ENCODE measurements around the gene ADGRL3.
"Not testable (repeated sequence)": the region's sequence is repeated elsewhere in the genome, so short reads cannot be mapped to it uniquely, and the experiment has no call there.

Gene ADGRL3

DNA sequence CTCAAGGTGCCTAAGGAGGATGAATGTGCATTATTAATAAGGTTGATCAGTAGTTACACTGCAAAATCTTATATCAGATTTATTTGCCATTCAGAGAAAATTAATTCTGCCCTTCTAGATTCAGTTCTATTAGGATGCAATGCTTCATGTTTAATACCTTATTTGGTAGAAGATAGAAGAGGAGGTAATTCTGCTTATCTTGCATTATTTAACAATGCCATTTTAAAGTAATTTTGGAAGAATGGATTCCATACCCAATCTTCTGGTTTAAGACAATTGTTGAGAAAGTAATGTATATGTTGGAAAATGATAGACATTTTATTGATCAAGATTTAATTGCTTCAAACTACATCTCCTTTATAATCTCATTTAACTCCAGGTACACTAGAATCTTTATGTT, 360.9 kb downstream of the ADGRL3 start:
- DNase-seq: no peak

DNA sequence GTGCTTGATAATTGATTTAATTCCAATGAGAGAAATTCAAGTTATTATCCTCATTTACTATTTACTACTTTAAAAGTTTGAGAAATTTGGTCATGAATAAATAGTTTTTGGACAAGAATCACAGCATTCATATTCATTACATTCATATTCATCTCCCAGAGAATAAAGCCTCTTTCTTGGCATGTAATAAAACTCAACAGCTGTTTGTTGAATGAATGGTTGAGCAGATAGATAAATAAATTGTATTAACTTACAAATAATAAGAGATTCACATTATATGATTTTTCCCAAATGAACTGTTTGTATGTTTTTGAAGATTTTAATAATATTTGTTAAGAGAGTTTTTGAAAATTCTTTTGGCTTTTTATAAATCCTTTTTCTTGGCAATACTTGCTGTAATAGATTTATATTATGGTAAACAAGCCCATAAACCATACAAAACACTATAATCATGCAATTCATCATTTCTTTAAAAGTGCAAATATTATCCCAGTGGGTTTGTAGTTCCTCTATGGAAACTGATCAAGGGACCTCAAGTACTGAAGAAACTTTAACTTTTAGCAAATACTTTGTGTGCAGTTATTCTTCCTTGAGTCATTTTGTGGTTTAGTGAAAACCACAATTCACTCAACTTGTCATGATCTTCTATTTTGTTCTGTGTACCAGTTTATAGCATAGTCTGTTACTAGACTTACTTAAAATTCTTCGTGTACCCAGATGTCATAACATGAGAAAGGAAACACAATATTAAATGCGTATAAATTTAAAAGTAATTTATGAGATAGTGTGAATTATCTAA, 371.8 kb downstream of the ADGRL3 start:
- DNase-seq: no peak

DNA sequence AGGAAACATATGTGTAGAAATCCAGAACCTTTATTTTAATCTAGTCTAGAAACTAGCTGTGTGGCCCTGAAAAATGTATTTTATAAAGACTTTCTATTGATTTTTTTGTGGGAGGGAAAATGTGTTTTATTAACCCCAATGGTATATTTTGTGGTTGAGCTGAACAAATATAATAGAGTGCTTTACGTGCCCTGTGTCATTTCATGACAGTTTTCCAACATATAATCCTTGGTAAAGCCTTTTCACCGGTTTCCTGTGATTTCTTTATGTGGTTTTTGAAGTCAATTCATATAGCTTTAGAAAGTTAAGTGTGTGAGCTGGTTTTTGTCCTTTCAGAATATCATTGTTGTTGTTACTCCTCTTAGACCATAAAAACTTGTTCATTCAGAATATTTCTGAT, 375.7 kb downstream of the ADGRL3 start:
- no peak for DNase-seq

DNA sequence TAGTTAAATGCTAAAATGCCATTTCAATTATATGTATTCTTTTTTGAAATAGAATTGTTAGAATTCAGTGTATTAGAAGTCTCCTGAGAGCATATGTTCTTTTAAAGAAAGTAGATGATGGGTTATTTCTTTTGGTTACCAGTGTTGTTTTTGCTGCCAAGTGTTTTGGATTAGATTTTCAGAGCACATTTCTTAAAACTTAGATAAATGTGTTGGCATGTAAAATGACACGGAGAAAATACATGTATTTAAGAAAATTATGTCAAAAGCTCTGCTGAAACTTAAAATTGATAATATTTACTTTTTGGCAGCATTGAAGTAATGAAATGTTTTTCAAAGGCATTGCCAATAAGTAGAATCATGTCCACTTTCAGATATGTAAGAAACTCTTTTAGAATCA, 379.7 kb downstream of the ADGRL3 start:
- no peak for DNase-seq

- no peak for DNase-seq
Observed at GRCh38 chr4:61580721-61581377, 380.7 kb downstream of the ADGRL3 start.

DNA sequence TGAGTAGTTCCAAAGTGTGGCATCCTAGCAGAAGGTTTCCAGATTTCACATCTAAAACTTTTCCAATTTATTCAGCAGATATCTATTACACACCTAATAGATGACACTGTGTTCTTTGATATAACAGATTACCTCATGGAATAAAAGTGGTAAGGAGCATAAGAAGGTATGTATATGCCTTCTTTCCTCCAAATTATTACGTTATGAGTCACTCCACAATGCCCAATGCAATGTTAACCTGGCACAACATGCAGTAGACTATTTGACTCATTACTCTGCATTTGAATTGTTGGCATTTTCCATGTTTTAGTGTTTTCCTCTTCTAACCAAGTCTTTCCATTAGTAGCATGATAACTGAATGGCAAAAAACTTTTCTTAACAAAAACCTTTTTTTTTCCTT, 383.6 kb downstream of the ADGRL3 start:
- no peak for DNase-seq

GRCh38 chr4:61588621-61589402, 388.7 kb downstream of the ADGRL3 start:
- DNase-seq: no peak

- no peak for DNase-seq
Observed at GRCh38 chr4:61590881-61591280, 390.8 kb downstream of the ADGRL3 start.

DNA sequence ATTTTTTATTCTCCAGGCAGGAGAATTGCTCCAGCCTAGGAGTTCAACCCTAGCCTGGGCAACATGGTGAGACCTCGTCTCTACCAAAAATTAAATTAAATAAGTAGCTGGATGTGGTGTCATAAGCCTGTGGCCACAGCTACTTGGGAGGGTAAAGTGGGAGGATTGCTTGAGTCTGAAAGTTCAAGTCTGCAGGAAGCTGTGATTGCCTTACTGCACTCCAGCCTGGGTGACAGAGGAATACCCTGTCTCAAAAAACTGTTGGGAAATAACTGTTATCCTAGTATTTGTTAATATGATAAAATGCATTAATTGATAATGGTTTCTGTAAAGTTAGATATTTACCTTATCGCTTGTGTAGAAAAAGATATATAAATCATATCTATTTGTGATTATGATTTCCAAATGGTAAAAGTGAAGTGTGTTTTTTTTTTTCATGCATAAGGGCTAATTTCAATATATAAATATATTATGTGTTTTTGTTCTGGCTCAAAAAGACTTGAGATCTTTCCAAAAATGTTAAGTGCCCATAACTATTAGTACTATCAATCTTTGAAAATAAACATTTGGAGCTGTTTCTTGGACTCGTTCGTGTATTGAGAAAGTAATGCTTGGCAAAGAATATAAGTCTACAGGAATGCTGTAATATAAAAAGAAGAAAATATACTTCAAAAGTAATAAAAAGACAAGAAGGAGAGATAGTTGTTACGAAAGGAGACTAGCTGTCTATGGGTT, 396.6 kb downstream of the ADGRL3 start:
- DNase-seq: no peak

DNA sequence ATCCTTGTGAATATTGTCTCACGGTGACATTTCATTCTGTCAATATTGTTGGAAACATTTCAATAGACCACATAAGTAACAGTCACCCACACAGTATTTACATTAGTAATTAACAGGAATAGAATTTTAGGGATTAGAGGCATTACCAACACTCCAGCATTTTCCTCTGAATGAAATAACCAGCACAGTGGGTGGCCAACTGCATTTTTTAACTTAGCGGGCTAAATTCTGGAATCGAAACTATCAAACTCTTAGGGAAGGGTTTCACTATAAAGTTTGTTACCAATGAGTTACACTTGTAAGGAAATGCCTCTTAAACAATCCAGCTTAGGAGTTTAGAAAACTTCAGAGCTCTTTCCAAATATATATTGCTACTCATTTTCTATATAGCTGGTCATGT, 403.0 kb downstream of the ADGRL3 start:
- DNase-seq: no peak

DNA sequence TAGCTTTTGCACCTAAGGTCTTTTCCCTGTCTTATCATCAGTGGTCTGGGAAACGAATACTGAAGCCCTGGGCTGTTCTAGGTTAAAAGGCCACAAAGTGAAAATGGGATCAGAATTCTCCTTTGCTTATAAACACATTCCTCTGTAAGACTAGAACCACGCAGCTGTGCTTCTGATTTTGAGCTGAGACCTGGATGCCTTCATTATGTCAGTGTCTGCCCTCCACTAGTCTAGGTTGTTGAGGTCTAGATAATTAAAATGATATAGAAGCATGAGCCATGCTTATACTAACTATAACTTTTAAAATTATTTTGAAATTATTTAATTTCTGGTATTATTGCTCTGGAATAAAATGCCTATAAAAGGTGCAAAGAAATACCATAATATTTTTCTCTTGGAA, 403.9 kb downstream of the ADGRL3 start:
- no peak for DNase-seq

GRCh38 chr4:61605984-61606383, 405.9 kb downstream of the ADGRL3 start:
- no peak for DNase-seq

GRCh38 chr4:61614231-61614630, 414.1 kb downstream of the ADGRL3 start:
- DNase-seq: no peak

- no peak for DNase-seq
Observed at GRCh38 chr4:61619528-61619927, 419.4 kb downstream of the ADGRL3 start.

DNA sequence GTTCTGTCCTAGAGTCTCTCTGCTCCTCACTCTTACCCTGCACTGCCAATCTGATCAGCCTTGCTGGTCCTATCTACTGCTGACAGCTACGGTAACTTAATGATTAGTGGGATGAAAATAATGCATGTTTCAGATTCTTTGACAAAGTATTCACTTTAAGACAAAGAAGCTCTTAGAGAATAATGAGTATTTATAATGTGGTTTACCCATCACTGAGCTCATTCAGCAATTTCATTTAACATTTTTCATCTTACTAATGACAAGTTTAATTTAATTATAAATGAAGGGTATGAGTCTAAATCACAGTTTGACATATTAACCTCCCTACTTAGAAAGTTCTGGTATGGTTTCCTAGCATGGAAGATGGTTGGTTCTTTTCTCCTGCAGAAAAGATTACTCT, 428.2 kb downstream of the ADGRL3 start:
- DNase-seq: no peak

DNA sequence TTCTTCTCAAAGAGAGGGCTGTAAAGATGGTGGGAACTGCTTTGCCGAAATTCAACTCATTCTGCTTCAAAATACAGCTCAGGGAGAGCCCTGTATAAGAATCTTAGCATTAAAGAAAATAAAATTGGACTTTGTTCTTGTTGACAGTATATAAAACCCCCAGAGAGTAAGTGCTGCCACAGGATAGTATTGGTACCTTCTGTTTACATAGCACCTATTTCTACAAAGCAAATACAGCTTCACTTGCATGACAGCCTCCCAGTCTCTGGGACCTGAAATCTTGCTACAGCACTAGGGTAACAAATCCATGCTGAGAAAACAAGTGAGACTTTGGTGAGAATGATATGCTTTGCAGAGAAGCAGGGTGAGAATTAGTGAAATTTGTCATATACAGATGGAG, 428.6 kb downstream of the ADGRL3 start:
- DNase-seq: no peak

DNA sequence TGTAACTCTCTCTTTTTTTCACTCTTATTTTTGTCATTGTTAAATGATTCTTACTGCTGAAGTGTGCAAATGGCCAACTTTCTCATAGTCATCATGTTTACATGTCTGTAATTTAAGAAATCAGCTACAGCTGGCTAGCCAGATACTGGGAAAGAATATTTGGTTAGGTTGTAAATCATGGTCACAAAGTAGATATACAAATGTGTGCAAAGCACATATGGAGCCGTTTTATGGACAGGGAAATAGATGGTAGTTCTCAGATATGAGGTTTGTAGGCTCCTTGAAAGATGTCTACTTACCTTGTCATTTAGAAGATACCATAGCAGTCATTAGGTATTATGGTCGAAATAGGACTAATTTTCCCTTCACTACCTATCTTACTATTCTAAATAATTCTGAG, 430.4 kb downstream of the ADGRL3 start:
- no peak for DNase-seq

- DNase-seq: no peak
Observed at GRCh38 chr4:61638591-61638990, 438.5 kb downstream of the ADGRL3 start.

- not testable (repeated sequence) for DNase-seq
Observed at GRCh38 chr4:61646746-61647350, 446.7 kb downstream of the ADGRL3 start.

DNA sequence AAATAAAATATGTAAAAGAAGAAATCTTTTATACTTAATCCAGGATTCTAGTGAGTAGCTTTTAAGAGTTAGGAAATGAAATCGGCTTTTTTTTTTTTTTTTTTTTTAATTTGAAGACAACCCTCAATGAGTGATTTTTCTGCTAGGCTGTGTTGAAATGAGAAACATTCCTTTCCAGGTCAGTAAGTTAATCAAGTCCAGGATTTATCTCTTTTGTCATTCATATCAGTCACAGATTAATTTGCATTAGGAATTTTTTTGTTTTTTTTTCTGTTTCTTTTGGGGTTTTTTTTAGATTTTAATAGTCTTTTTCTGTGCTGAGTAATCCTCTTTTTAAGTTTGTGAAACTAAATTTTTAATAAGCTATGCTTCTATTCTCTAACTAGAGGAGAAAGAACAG, 448.1 kb downstream of the ADGRL3 start:
- DNase-seq: no peak

DNA sequence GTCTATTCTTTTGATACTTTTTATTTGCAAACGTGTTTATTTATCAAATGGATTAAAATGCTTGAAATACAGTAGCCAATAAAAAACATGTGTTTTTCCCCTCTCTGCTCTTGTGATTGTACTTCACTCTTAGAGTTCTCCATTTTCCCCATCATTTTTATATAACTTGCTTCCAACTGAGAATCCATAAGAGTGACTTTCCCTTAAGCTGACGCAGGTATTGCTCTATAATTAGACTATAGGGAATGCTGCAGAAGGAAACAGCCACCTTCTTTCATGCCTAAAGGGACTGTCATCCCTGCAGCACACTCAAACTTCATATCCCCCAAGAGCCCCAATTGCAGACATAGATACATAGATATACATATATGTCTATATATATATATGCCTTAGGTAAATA, 456.9 kb downstream of the ADGRL3 start:
- DNase-seq: no peak

- no peak for DNase-seq
Observed at GRCh38 chr4:61661960-61662359, 461.8 kb downstream of the ADGRL3 start.

DNA sequence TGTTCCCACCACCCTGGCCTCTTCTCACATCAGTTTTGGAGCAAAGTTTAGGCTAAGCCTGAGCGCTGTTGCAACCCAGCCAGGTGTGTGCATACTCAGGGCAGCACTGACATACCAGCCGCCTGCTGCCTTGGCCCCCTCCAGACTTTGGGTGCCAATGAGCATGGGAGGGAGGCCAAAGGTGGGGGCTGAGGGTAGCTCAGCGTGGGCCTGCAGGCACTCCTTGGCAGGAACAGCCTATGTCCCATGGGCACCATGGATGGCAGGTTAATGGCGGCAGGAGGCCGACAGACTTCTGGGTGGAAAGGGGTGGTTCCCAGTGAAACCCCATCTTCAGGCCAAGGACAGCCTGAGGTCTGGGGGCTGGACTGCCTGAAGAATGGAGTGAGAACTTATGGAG, 462.2 kb downstream of the ADGRL3 start:
- no peak for DNase-seq
